Upper lobe of left lung (tissue), 6 donors: ENCODE data around the gene VSIG10. TPM values are rescaled to one million over a fixed set of nuclear protein-coding genes. Genes with fewer than 3 reads are reported as not detected.

Experiments used
- ATAC-seq, 2 donors: fragments of 200-7000 bp; cut with Tn5 transposase; one replicate each; pipeline ENCODE4 v1.9.1; 2022; ENCODE audit warnings: mild to moderate bottlenecking in 2 of 2, moderate library complexity in 2 of 2; ENCODE audit not compliant: low FRiP score in 2 of 2
- DNase-seq, 2 donors: peaks; one replicate each; pipeline ENCODE4 v3.0.0-alpha.2; 2019 to 2020
- H3K27ac ChIP-seq, 4 donors: fragments of 200-600 bp; sonication (generic); one replicate each; pipeline ENCODE4 v1.5.1; 2016 to 2019
- H3K27me3 ChIP-seq, 4 donors: fragments of 200-600 bp; sonication (generic); one replicate each; pipeline ENCODE4 v1.5.1; 2017 to 2019
- H3K36me3 ChIP-seq, 4 donors: fragments of 200-600 bp; sonication (generic); one replicate each; pipeline ENCODE4 v1.5.1; 2016 to 2019
- H3K4me1 ChIP-seq, 4 donors: fragments of 200-600 bp; sonication (generic); one replicate each; pipeline ENCODE4 v1.5.1; 2018 to 2019
- H3K4me3 ChIP-seq, 4 donors: fragments of 200-600 bp; sonication (generic); one replicate each; pipeline ENCODE4 v1.5.1; 2017 to 2019; ENCODE audit warnings: mild to moderate bottlenecking in 2 of 4, moderate library complexity in 1 of 4
- H3K9me3 ChIP-seq, 4 donors: fragments of 200-600 bp; sonication (generic); one replicate each; pipeline ENCODE4 v1.5.1; 2018 to 2019
- EP300 ChIP-seq, 4 donors: sonication (generic); formaldehyde crosslinking; IDR thresholded peaks; one replicate each; pipeline ENCODE4 v1.5.1; 2017; ENCODE audit warnings: antibody characterized with exemption in 4 of 4, control low read depth in 2 of 4
- POLR2A ChIP-seq, 4 donors: fragments of 450-650 bp; IDR thresholded peaks; one replicate each; pipeline ENCODE4 v1.5.1; 2016 to 2017; ENCODE audit warnings: antibody characterized with exemption in 4 of 4, mild to moderate bottlenecking in 2 of 4
- POLR2AphosphoS5 ChIP-seq, 2 donors: sonication (generic); formaldehyde crosslinking; IDR thresholded peaks; one replicate each; pipeline ENCODE4 v1.5.1; 2017; ENCODE audit warnings: antibody characterized with exemption in 2 of 2
- WGBS, 2 donors: methylation state at CpG; one replicate each; pipeline ENCODE4 v1.1.5; 2017 to 2018; 5-methylcytosine and 5-hydroxymethylcytosine counted together
- total RNA-seq, 6 donors: library from RNA; depleted of rRNA in 4 of 6; stranded (reverse); fragments of >200 nt in 4 of 6; gene quantifications; one replicate each; pipeline versions ENCODE4 v1.1.0 to v1.2.1, GENCODE V29; 2016 to 2021
- TF ChIP-seq, protein P1 (sequence below), 6 experiments: fragments of 450-650 bp in 4 of 6; fragments of 200-600 bp in 2 of 6; sonication (generic) in 2 of 6; IDR thresholded peaks; one replicate each; pipeline ENCODE4 v1.5.1; 2016 to 2019; ENCODE audit warnings: antibody characterized with exemption in 6 of 6
- donor health status: DM: no; HTN: no; CAD: no; lungs with moderate emphysema.
- donor health status: DM: no; HTN: yes; CAD: no; lungs with severe emphysema.

The VSIG10 gene
- total RNA-seq, 6 donors from 2014 or later, result 44.1 to 157 (median 72.8) TPM

DNA sequence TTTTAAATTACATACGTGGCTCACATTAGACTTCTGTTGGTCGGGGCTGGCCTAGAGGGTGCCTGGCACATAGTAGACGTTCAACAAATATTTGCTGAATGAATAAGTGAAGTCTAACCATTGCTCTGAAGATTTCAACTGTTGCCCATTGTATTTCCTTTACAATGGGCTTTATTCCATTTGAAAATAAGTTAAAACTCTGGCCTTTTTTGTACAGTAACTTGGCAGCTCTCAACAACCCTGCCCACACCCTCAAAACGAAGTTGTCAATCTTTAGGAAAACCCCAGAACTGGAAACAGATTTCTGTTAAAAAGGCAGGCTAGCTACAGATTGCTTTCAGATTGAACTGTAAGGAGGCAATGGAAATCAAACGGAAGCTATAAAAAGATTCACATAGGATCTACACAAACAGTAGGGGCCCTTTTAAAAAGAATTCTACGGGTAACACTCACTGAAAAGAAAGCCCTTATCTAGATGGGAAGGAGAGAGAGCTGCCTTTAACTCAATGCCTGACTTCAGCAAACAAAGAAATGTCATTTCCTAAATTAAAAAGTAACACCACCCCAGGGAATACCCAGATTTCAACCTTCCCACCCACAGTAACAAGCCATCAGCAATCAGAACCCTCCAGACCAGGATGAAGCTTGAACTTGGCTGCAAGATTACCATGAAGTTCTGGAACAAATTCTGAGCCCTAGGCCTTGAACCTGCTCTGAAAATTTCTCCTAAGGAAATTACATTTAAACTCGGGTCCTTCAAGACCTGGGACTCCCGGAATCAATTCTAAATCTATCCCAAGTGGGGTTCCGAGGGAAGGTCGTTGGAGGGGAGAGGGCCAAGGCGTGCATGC, 44.2 kb downstream of the VSIG10 start:
- no peaks in the 10 kb centered on the region for H3K9me3 ChIP-seq
- no peak for TF ChIP-seq POLR2A (IDR thresholded peaks at IDR 0.05)
- no peak for TF ChIP-seq POLR2AphosphoS5 (IDR thresholded peaks at IDR 0.05)
- TF ChIP-seq EP300 (IDR thresholded peaks at IDR 0.05), result no peak
- TF ChIP-seq, protein P1, sequence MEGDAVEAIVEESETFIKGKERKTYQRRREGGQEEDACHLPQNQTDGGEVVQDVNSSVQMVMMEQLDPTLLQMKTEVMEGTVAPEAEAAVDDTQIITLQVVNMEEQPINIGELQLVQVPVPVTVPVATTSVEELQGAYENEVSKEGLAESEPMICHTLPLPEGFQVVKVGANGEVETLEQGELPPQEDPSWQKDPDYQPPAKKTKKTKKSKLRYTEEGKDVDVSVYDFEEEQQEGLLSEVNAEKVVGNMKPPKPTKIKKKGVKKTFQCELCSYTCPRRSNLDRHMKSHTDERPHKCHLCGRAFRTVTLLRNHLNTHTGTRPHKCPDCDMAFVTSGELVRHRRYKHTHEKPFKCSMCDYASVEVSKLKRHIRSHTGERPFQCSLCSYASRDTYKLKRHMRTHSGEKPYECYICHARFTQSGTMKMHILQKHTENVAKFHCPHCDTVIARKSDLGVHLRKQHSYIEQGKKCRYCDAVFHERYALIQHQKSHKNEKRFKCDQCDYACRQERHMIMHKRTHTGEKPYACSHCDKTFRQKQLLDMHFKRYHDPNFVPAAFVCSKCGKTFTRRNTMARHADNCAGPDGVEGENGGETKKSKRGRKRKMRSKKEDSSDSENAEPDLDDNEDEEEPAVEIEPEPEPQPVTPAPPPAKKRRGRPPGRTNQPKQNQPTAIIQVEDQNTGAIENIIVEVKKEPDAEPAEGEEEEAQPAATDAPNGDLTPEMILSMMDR (IDR thresholded peaks at IDR 0.05), result no peak
- WGBS, 2 donors, result 24% methylated on average over 11 of the region's 11 CpGs
- H3K36me3 ChIP-seq, result no peaks in the 10 kb centered on the region
- H3K27me3 ChIP-seq, result no peaks in the 10 kb centered on the region
- peaks cover 25 to 63% (median 45%) of the 10 kb centered on the region in 4 donors for H3K4me1 ChIP-seq
- ATAC-seq, result no peak
- no peak for DNase-seq
- peak overlapping the region; percentile 95 to 98 (median 96) for H3K27ac ChIP-seq
- H3K4me3 ChIP-seq, result peak overlapping the region in 3 of 4 donors; percentile 79 to 91 (median 87)

DNA sequence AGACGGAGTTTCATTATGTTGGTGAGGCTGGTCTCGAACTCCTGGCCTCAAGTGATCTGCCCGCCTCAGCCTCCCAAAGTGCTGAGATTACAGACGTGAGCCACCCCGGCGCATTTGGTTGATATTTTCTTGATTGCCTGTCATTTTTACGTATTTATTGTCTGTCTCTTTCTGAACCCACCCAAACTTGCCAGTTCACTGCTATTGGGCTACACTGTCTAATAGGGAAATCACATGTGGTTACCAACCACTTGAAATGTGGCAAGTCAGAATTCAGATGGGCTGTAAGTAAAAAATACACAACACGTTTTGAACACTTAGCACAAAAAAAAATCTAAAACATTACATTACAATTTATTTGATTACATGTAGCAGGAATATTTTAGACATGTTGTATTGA, 44.9 kb downstream of the VSIG10 start:
- H3K9me3 ChIP-seq, result no peaks in the 10 kb centered on the region
- DNase-seq (no peak), ATAC-seq (no peak)
- H3K36me3 ChIP-seq, result peaks cover 0 to 4% (median 0%) of the 10 kb centered on the region in 4 donors
- WGBS, 2 donors, result 87 to 89% methylated on average over 8 of the region's 8 CpGs
- H3K4me3 ChIP-seq, result no peak overlapping the region
- TF ChIP-seq, protein P1 (IDR thresholded peaks at IDR 0.05), result no peak
- TF ChIP-seq EP300 (IDR thresholded peaks at IDR 0.05) (no peak), POLR2A (IDR thresholded peaks at IDR 0.05) (no peak), POLR2AphosphoS5 (IDR thresholded peaks at IDR 0.05) (no peak)
- H3K27me3 ChIP-seq, result no peaks in the 10 kb centered on the region
- H3K27ac ChIP-seq, result peak overlapping the region in 2 of 4 donors; percentile 95 to 96
- H3K4me1 ChIP-seq, result peaks cover 23 to 56% (median 44%) of the 10 kb centered on the region in 4 donors

DNA sequence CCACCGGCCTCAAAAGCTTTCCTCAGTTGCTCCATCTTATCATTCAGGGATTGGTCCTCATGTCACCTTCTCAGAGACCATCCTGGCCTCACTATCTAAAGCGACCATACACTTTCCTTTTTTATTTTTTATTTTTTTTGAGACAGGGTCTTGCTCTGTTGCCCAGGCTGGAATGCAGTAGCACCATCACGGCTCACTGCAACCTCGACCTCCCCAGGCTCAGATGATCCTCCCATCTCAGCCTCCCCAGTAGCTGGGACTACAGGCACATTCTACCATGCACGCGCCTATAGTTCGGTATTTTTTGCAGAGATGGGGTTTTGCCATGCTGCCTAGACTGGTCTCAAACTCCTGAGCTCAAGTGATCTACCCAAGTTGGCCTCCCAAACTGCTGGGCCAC, 45.6 kb downstream of the VSIG10 start:
- Histone ChIP-seq H3K4me1 (peaks cover 23 to 52% (median 46%) of the 10 kb centered on the region in 4 donors), H3K27me3 (no peaks in the 10 kb centered on the region), H3K9me3 (no peaks in the 10 kb centered on the region), H3K27ac (no peak overlapping the region), H3K36me3 (peaks cover 0 to 4% (median 0%) of the 10 kb centered on the region in 4 donors), H3K4me3 (no peak overlapping the region)
- no peak for DNase-seq
- TF ChIP-seq POLR2A (IDR thresholded peaks at IDR 0.05) (no peak), POLR2AphosphoS5 (IDR thresholded peaks at IDR 0.05) (no peak), EP300 (IDR thresholded peaks at IDR 0.05) (no peak)
- TF ChIP-seq, protein P1 (IDR thresholded peaks at IDR 0.05), result no peak
- ATAC-seq, result no peak
- WGBS, 2 donors, result 91 to 98% methylated on average over 7 of the region's 7 CpGs

DNA sequence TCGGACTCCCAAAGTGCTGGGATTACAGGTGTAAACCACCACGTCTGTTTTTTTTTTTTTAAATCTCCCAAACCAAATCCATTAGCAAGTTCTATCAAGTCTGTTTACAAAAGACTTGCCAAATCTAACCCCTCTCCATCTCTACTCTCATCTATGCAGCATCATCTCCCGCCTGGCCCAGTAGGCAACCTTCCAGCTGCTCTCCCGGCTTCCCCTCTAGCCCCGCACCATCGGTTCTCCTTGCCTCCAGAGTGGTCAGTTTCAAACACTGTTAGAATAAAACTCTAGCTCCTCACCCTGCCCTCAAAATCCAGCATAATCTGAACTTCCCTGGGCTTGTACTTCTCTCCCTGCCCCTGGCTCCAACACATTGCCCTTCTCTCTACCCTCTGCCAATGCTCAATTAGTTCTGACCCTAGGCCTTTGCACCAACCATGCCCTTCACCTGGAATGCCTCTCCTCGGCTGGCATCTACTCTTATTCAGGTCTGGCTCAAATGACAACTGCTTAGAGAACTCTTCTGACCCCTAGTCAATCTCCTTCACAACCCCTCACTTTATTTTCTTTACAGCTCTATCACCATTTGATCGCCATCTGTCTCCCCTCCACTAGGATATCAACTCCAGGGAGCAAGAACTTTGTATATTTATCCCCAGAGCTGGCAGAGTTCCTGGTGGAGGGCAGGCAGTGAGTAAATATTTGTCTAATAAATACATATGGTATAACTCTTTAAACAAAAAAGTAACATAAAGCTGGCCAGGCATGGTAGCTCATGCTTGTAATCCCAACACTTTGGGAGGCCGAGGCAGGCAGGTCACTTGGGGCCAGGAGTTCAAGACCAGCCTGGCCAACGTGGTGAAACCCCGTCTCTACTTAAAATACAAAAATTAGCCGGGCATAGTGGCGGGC, 47.7 kb downstream of the VSIG10 start:
- peaks cover 0 to 15% (median 4%) of the 10 kb centered on the region in 4 donors for H3K36me3 ChIP-seq
- WGBS, 2 donors, result 71 to 75% methylated on average over 13 of the region's 13 CpGs
- peaks cover 32 to 57% (median 53%) of the 10 kb centered on the region in 4 donors for H3K4me1 ChIP-seq
- TF ChIP-seq, protein P1 (IDR thresholded peaks at IDR 0.05), result no peak
- TF ChIP-seq EP300 (IDR thresholded peaks at IDR 0.05) (no peak), POLR2A (IDR thresholded peaks at IDR 0.05) (no peak), POLR2AphosphoS5 (IDR thresholded peaks at IDR 0.05) (no peak)
- no peak for ATAC-seq
- H3K27ac ChIP-seq, result peak overlapping the region in 3 of 4 donors; percentile 1 to 44 (median 41)
- DNase-seq, result no peak
- no peaks in the 10 kb centered on the region for H3K9me3 ChIP-seq
- no peaks in the 10 kb centered on the region for H3K27me3 ChIP-seq
- no peak overlapping the region for H3K4me3 ChIP-seq
